Esophagus squamous epithelium (tissue), 5 donors: ENCODE results near the gene HDAC7. TPM values are rescaled to one million over a fixed set of nuclear protein-coding genes. Genes with fewer than 3 reads are reported as not detected.
"Not testable (repeated sequence)": the region's sequence is repeated elsewhere in the genome, so short reads cannot be mapped to it uniquely, and the experiment has no call there.

Experiments used
- DNase-seq: peaks from one replicate; lab custom pipeline; 2025; lab: John Stamatoyannopoulos, UW
- H3K27ac ChIP-seq, 4 donors: fragments of 200-600 bp; sonication (generic); one replicate each; pipeline ENCODE4 v1.5.1; 2016 to 2019; ENCODE audit warnings: mild to moderate bottlenecking in 1 of 4
- H3K27me3 ChIP-seq, 4 donors: fragments of 200-600 bp; sonication (generic); 1 replicate in 3 of 4; 2 replicates in 1 of 4; pipeline versions ENCODE4 v1.5.1 to v1.6.0; 2017 to 2021; ENCODE audit warnings: antibody characterized with exemption in 1 of 4
- H3K36me3 ChIP-seq, 3 donors: fragments of 200-600 bp; sonication (generic); one replicate each; pipeline ENCODE4 v1.5.1; 2016 to 2019
- H3K4me1 ChIP-seq, 3 donors: fragments of 200-600 bp; sonication (generic); one replicate each; pipeline ENCODE4 v1.5.1; 2017 to 2019
- H3K4me3 ChIP-seq, 4 donors: fragments of 200-600 bp; sonication (generic); 1 replicate in 3 of 4; 2 replicates in 1 of 4; pipeline ENCODE4 v1.5.1; 2016 to 2019; ENCODE audit warnings: mild to moderate bottlenecking in 2 of 4, moderate library complexity in 1 of 4
- H3K9me3 ChIP-seq, 3 donors: fragments of 200-600 bp; sonication (generic); one replicate each; pipeline ENCODE4 v1.5.1; 2016 to 2019
- POLR2A ChIP-seq, 4 donors: fragments of 450-650 bp; IDR thresholded peaks; one replicate each; pipeline ENCODE4 v1.6.1; 2017; ENCODE audit warnings: antibody characterized with exemption in 4 of 4, mild to moderate bottlenecking in 4 of 4, moderate library complexity in 3 of 4
- whole genome bisulfite sequencing, 2 donors: methylation state at CpG; one replicate each; pipeline ENCODE4 v1.1.5; 2018; 5-methylcytosine and 5-hydroxymethylcytosine counted together
- intact Hi-C: fragments of 100-400 bp; cut with DNase I; formaldehyde crosslinking; loops from one replicate; pipeline ENCODE4 v1.15.0; 2022
- total RNA-seq, 4 donors: library from RNA; depleted of rRNA; stranded (reverse); fragments of >200 nt; gene quantifications; one replicate each; pipeline ENCODE4 v1.1.0, GENCODE V29; 2016
- TF ChIP-seq, protein P1 (sequence below), 6 experiments: fragments of 450-650 bp in 4 of 6; fragments of 200-600 bp in 2 of 6; sonication (generic) in 2 of 6; IDR thresholded peaks; one replicate each; pipeline ENCODE4 v1.5.1; 2016 to 2019; ENCODE audit warnings: antibody characterized with exemption in 6 of 6, mild to moderate bottlenecking in 4 of 6, moderate library complexity in 4 of 6
- donor health status: DM: yes; HTN: yes; CAD: no.

HDAC7 gene
- total RNA-seq, 4 donors from 2014 or later, result 19.8 to 37.2 (median 24.0) TPM

DNA sequence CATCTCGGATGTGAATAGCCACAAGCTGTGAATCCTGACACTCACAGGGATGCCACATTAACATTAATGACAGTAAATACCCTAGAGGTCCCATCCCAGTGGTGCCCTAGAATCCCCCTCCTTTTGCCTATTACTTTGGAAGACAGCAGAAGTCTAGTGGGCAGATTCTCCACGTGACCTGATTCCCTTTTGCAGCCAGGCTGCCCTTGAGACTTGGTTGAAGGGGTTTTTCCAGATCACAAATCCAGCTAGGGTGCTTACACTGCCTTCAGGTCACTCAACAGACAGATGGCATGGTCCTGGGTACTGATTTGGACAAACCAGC, 8.7 kb downstream of the HDAC7 start:
- Histone ChIP-seq H3K27me3 (no peaks in the 10 kb centered on the region), H3K4me3 (no peak overlapping the region), H3K4me1 (peaks cover 85 to 100% (median 95%) of the 10 kb centered on the region in 3 donors), H3K9me3 (no peaks in the 10 kb centered on the region), H3K27ac (peak overlapping the region; percentile 86 to 99 (median 98)), H3K36me3 (peaks cover 0 to 2% (median 0%) of the 10 kb centered on the region in 3 donors)
- no peak for TF ChIP-seq POLR2A (IDR thresholded peaks at IDR 0.05)
- TF ChIP-seq, protein P1, sequence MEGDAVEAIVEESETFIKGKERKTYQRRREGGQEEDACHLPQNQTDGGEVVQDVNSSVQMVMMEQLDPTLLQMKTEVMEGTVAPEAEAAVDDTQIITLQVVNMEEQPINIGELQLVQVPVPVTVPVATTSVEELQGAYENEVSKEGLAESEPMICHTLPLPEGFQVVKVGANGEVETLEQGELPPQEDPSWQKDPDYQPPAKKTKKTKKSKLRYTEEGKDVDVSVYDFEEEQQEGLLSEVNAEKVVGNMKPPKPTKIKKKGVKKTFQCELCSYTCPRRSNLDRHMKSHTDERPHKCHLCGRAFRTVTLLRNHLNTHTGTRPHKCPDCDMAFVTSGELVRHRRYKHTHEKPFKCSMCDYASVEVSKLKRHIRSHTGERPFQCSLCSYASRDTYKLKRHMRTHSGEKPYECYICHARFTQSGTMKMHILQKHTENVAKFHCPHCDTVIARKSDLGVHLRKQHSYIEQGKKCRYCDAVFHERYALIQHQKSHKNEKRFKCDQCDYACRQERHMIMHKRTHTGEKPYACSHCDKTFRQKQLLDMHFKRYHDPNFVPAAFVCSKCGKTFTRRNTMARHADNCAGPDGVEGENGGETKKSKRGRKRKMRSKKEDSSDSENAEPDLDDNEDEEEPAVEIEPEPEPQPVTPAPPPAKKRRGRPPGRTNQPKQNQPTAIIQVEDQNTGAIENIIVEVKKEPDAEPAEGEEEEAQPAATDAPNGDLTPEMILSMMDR (IDR thresholded peaks at IDR 0.05), result no peak
- intact Hi-C loops, result no loop called here
- DNase-seq, result no peak
- WGBS, 2 donors, result 58% methylated on average over 2 of the region's 2 CpGs; no CpG with 5 or more reads in 1 of the 2 donors

DNA sequence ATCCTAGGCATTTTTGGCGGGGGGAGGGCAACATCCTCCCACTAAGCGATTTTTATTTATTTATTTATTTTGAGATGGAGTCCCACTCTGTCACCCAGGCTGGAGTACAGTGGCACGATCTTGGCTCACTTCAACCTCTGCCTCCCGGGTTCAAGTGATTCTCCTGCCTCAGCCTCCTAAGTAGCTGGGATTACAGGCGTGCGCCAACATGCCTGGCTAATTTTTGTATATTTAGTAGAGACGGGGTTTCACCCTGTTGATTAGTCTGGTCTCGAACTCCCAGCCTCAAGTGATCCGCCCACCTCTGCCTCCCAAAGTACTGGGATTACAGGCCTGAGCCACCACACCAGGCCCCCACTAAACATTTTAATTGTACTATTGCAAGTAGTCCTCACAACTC, 10.2 kb downstream of the HDAC7 start:
- H3K27ac ChIP-seq, result peak overlapping the region; percentile 57 to 99 (median 98)
- H3K4me1 ChIP-seq, result peaks cover 88 to 100% (median 94%) of the 10 kb centered on the region in 3 donors
- WGBS, 2 donors, result 57 to 64% methylated on average over 9 of the region's 9 CpGs
- H3K9me3 ChIP-seq, H3K4me3 ChIP-seq, intact Hi-C loops, DNase-seq, H3K27me3 ChIP-seq: not testable (repeated sequence)
- peaks cover 0 to 16% (median 0%) of the 10 kb centered on the region in 3 donors for H3K36me3 ChIP-seq

DNA sequence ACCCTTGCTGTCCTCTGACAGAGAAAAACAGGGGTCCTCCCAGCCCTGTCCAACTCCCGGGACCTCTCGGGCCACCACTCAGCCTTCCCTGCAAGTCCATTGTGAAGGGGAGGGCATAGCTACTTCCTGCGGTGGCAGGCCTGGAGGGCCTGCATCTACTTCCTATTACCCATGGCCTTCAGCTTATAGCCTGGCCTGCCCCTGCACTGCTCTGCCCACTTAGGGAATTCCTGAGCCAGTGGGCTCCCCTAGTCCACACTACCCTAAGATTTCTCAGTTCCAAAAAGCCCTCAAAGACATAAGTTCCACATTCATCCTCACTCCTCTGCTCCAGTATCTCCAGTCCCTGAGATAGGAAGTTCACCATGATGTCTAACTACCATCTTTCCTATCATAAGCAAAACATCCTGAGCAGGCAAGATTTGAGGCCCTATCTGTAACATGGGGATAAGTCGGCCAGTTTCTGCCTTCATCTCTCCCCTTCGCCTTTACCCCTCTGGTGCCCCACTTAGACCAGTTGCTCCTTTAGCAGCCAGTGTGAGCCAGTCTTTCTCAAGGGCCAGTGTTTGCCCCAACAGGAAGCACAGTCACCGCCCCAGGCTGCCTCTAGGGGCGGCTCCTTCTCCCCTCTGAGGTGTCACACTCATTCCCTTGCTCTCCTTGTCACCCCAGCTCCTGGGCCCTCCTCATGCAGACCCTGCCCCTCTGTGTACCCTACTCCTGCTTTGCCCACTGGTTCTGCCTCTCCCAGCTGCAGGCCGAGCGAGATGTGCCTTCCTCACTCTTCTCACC, 10.9 kb downstream of the HDAC7 start:
- Histone ChIP-seq H3K4me1 (peaks cover 87 to 100% (median 94%) of the 10 kb centered on the region in 3 donors), H3K27ac (peak overlapping the region; percentile 57 to 99 (median 98)), H3K4me3 (peak overlapping the region in 1 of 4 donors; percentile 40), H3K36me3 (peaks cover 0 to 16% (median 0%) of the 10 kb centered on the region in 3 donors), H3K9me3 (no peaks in the 10 kb centered on the region), H3K27me3 (no peaks in the 10 kb centered on the region)
- WGBS, 2 donors, result 61 to 63% methylated on average over 6 to 9 of the region's 9 CpGs
- no peak for TF ChIP-seq POLR2A (IDR thresholded peaks at IDR 0.05)
- TF ChIP-seq, protein P1 (IDR thresholded peaks at IDR 0.05), result peak in 3 of 6 experiments; percentile 16 to 27 (median 17)
- intact Hi-C loops, result no loop called here
- no peak for DNase-seq

DNA sequence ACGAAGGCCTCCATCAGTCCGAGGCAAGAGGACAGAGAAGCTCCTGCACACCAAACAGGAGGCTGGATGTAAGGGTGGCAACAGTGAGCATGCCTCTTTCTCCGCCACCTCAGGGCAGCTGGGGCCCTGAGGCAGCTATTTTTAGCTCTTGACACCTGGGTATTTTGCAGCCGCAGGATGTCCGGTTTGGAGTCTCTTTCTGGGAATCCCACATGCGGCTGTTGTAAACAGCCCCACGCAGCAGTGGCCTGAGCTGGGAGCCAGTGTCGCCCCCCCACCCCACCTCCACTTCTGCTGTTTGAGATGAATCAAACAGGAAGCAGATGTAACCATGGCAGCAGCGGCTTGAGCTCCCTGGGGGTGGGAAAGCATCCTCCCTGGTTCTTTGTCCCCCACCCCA, 11.7 kb downstream of the HDAC7 start:
- Histone ChIP-seq H3K9me3 (no peaks in the 10 kb centered on the region), H3K27ac (peak overlapping the region; percentile 57 to 99 (median 98)), H3K27me3 (no peaks in the 10 kb centered on the region), H3K4me3 (peak overlapping the region in 1 of 4 donors; percentile 40), H3K36me3 (peaks cover 0 to 16% (median 0%) of the 10 kb centered on the region in 3 donors), H3K4me1 (peaks cover 85 to 100% (median 95%) of the 10 kb centered on the region in 3 donors)
- TF ChIP-seq, protein P1 (IDR thresholded peaks at IDR 0.05), result no peak
- no peak for TF ChIP-seq POLR2A (IDR thresholded peaks at IDR 0.05)
- intact Hi-C loops, result no loop called here
- WGBS, 2 donors, result 61% methylated on average over 3 of the region's 9 CpGs; no CpG with 5 or more reads in 1 of the 2 donors
- no peak for DNase-seq

DNA sequence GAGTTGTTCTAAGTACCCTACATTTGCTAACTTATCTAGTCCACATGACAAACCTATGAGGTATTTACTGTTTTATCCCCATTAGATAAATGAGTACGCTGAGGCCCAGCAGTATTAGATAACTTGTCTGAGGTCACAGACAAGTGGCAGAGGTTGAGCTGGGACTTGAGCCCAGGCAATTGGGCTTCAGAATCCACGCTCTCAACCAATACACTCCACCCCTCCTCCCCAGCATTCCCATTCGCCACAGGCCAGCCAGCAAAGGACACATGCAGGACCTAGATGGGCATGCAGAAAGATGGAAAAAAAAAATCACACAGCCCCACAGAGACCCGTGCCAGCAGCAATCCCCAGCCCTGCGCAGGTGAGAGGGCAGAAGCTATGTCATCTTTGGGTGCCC, 12.4 kb downstream of the HDAC7 start:
- WGBS, 2 donors, result 40 to 57% methylated on average over 3 to 5 of the region's 5 CpGs
- TF ChIP-seq, protein P1 (IDR thresholded peaks at IDR 0.05), result no peak
- no peak for TF ChIP-seq POLR2A (IDR thresholded peaks at IDR 0.05)
- H3K4me1 ChIP-seq, result peaks cover 85 to 100% (median 99%) of the 10 kb centered on the region in 3 donors
- no peaks in the 10 kb centered on the region for H3K9me3 ChIP-seq
- H3K27me3 ChIP-seq, result no peaks in the 10 kb centered on the region
- H3K36me3 ChIP-seq, result peaks cover 0 to 16% (median 0%) of the 10 kb centered on the region in 3 donors
- DNase-seq, result no peak
- intact Hi-C loops, result no loop called here
- H3K4me3 ChIP-seq, result no peak overlapping the region
- peak overlapping the region; percentile 57 to 99 (median 98) for H3K27ac ChIP-seq
